Sigmoid colon (tissue), 4 donors: ENCODE results near the gene FNDC5.

ENCODE experiments used
- CTCF ChIP-seq, 4 experiments: fragments of 450-650 bp in 3 of 4; fragments of 200-600 bp in 1 of 4; IDR thresholded peaks; one replicate each; pipeline ENCODE4 v1.5.1; 2016 to 2019; ENCODE audit warnings: antibody characterized with exemption in 4 of 4, mild to moderate bottlenecking in 3 of 4, moderate library complexity in 2 of 4
- EP300 ChIP-seq, 4 donors: sonication (generic); formaldehyde crosslinking; IDR thresholded peaks; one replicate each; pipeline ENCODE4 v1.6.1; 2017; ENCODE audit warnings: antibody characterized with exemption in 4 of 4

GRCh38 chr1:32881291-32881690, 10.6 kb upstream of the FNDC5 start:
- no peak for TF ChIP-seq CTCF (IDR thresholded peaks at IDR 0.05)
- no peak for TF ChIP-seq EP300 (IDR thresholded peaks at IDR 0.05)
